ENCODE data around the gene CDH2.

The CDH2 gene

DNA sequence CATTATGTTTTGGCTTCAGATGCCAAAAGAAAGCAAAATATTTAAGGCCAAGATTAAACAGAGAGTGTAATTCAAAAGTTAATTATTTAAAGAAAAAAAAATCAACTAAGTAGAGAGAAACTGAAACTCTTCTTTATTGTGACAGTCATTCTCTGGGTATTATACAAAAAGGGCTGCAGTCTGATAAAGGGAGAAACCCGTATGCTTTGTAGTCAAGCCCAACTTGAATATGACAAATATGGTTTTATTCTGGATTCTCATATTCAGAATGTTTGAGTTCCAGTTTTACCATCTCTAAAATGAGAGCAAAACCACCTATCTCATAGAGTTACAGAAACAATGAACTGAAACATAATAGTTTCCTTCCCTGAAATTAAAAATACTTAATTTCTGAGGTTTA lies 8.2 kb downstream of the CDH2 start:
- DNase-seq (ENCODE audit: low read depth in 2 of 2): no peak

DNA sequence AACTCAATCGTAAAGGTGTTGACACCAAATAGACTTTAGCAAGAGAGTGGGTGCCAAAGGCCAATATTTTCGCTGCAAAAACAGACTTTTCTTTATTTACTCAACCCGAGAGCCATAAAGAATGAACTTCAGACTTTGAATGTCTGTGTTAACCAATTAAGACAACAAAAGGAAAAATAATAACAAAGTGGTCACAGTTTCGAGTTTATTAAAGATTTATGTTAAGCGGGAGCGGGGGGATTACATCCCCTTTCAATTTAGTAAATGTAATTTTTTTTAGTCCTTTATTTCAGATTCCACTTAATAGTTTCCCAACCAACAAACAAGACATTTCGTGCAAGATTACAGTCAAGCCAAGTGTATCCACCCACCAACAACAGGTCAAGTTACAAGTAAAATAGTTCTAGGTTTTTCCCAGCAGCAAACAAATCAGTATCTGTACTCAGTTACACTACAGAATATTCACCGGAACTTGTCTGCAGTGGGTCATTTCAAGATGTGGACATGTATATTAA lies 9.0 kb downstream of the CDH2 start:
- DNase-seq (ENCODE audit: low read depth in 2 of 2): no peak

DNA sequence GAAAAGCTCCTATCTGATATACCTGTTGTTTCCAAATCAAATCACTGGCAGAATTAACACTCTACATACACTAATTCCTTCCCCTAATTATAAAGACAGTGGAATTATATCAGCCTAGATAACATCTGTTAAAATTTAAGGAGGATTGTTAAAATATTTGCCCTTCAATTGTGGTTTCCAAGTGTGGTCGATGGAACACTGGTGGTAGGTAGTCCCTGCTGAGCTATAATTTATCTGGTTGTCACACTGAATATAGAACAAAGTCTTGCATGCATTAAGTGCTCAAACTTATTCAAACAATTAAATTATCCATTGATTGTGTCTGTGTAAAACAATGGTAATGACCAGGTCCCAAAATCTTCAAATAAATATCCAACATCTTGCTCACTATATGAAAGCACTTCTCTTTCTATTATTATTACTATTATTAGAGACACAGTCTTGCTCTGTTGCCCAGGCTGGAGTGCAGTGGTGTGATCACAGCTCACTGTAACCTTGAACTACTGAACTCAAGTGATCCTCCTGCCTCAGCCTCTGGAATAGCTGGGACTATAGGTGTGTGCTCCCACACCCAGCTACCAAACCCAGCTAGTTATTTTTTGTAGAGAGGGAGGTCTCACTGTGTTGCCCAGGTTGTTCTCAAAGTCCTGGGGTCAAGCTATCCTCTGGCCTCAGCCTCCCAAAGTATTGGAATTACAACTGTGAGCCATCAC lies 12.0 kb downstream of the CDH2 start:
- no peak for DNase-seq (ENCODE audit: low read depth in 2 of 2)

GRCh38 chr18:28163201-28163775 lies 13.6 kb downstream of the CDH2 start:
- no peak for DNase-seq (ENCODE audit: low read depth in 2 of 2)

- no peak for DNase-seq (ENCODE audit: low read depth in 2 of 2)
Observed at GRCh38 chr18:28161608-28162599, 15.0 kb downstream of the CDH2 start.

- no peak for DNase-seq (ENCODE audit: low read depth in 2 of 2)
Observed at GRCh38 chr18:28159055-28159454, 17.9 kb downstream of the CDH2 start.

DNA sequence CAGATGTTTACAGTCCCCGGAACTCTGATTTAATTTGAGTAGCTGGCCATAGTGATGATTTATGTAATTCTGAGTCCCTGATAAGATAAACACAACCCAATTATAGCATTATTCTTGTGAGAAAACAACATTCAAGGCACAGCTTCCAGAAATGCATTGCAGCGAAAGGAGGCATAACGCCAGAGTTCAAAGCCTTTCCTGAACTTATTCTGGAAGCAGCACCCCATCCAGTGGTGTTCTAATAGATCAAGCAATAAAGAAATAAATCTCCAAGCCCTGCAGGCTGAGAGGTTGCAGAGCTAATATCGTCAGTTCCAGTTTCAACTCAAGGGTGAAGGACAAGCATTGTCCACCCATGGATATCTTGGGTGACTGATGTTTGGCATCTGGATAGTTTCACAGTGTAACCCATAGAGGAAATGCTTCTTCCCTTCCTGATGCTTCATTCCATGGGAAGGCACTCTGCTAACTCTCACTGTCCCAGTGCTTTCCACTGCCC lies 18.8 kb downstream of the CDH2 start:
- no peak for DNase-seq (ENCODE audit: low read depth in 2 of 2)

- DNase-seq (ENCODE audit: low read depth in 2 of 2): no peak
Observed at GRCh38 chr18:28153485-28154065, 23.4 kb downstream of the CDH2 start.

DNA sequence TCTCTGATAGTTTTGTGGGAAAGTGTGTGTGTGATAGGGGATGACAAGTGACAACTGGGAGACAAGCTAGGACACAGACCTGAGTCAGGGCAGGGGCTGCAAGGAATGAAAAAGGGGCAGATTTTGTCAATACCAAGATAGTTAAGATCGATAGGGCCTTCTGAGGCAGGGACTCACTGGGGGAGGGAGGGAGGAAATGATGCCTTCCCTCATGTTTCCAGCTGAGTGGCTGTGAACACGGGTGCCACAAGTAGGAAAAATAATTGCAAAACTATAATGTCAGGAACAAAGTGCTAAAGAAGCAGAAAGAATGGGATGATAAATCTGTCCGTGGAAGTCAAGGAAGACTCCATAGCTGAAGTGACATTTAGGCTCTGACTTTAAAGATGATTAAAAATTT lies 24.2 kb downstream of the CDH2 start:
- no peak for DNase-seq (ENCODE audit: low read depth in 2 of 2)

- no peak for DNase-seq (ENCODE audit: low read depth in 2 of 2)
Observed at GRCh38 chr18:28152354-28152753, 24.6 kb downstream of the CDH2 start.

DNA sequence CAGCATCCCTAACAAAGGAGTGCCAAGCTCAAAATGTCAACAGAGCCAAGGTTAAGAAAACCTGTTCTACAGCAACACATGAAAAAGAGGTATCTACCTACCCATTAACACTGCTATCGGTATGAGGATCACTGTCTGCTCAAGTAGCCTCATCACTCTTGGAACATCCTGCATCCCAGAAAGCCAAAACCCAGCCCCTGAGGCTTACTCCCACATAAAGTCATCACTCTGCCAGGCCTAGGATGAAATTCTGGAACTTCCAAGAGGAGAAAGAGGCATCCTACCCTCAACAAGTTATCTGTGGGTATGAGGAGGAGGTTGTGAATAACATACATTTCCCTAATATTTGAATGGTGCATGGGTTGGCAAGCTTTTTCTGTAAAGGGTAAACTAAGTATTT lies 25.5 kb downstream of the CDH2 start:
- DNase-seq (ENCODE audit: low read depth in 2 of 2): no peak

DNA sequence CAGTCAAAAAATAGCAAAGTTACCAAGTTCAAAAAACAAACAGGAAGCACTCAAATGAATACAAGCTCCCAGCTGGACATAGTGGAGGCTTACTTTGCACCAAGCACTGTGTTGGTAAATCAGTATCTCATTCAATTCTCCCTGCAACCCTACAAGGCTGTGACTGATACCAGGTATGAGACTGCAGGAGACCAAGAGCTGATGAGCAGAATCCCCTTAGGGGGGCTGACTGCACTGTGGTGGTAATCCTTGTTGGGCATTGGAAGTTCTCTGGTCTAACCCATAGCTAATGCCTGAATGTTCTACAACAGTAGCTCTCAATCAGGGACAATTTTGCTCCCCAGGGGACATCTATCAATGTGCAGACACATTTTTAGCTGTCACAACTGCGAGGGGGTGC lies 26.0 kb downstream of the CDH2 start:
- DNase-seq (ENCODE audit: low read depth in 2 of 2): no peak

DNA sequence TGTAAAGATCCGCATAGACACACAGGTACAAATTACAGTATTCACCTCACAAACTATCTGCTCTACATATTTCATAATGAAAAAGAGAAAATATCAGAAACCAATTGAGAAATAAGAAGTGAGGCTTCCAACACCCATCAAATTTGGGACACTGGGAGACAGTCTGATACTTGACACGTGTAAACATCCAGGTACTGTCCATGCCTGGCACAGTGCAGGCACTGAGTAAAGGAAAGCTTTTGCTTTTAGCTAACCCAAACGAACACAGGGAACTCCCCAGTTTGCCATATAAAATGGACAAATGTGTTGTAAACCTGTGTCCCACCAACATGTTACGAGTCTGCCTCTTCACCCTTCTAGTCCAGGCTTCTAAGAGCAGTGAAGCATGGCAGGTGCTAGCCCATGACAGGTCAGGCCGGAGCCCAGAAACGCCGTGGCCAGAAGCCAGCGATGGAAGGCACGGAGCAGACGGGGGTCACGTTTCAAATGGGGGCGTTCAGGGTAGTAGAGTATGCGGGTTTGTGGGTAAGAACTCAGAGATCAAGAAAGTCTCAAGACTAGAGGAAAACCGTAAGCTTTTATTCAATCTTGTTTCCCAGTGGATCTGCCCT lies 27.0 kb downstream of the CDH2 start:
- no peak for DNase-seq (ENCODE audit: low read depth in 2 of 2)

- no peak for DNase-seq (ENCODE audit: low read depth in 2 of 2)
Observed at GRCh38 chr18:28147674-28148171, 29.2 kb downstream of the CDH2 start.

DNA sequence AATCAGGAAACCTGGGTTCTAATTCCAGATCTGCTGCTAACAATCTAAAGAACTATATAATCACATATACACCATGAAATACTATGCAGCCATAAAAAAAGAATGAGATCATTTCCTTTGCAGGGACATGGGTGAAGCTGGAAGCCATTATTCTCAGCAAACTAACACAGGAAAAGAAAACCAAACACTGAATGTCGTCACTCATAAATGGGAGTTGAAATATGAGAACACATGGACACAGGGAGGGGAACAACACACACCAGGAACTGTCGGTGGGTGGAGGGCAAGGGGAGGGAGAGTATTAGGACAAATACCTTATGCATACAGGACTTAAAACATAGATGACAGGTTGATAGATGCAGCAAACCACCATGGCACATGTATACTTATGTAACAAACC lies 33.2 kb downstream of the CDH2 start:
- no peak for DNase-seq (ENCODE audit: low read depth in 2 of 2)

DNA sequence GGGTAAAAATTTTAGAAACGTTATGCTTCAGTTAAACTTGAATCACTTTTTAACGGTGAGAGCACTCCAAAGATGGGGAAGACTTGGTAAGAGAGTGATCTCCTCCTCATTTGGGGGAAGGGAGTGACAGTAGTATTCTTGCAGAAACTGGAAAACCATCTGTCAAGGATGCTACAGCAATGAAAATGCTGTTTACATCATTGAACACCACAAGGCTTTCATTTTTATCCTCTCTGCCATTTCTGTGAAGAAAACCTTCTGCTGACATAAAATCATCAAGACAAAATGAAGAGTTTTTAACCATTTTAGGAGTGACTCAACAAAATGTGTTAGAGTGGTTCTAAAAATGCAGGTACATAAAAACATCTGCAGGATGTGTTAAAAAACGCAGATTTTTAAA lies 38.1 kb downstream of the CDH2 start:
- DNase-seq (ENCODE audit: low read depth in 2 of 2): no peak

- no peak for DNase-seq (ENCODE audit: low read depth in 2 of 2)
Observed at GRCh38 chr18:28136071-28136470, 40.9 kb downstream of the CDH2 start.

GRCh38 chr18:28134774-28135173 lies 42.2 kb downstream of the CDH2 start:
- no peak for DNase-seq (ENCODE audit: low read depth in 2 of 2)

- DNase-seq (ENCODE audit: low read depth in 2 of 2): no peak
Observed at GRCh38 chr18:28132084-28132483, 44.8 kb downstream of the CDH2 start.

DNA sequence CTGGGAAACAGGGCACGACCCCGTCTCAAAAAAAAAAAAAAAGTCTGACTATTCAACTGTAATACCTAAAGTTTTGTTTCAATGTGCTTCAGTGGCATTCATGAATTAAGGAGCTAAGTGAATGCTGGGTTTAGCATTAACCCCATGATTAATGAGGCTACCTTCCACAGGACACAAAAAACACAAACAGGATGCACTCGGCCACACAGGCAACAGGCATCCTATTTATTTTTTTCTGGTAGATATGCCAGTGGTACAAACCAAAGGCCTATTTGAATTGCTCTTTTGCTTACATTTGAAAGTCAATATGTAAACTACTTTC lies 48.3 kb downstream of the CDH2 start:
- DNase-seq (ENCODE audit: low read depth in 2 of 2): no peak
